CD4-positive, alpha-beta T cell treated with Interleukin-4 for 4 hours (primary cell): ENCODE data around the gene TSHZ2.
"Not testable (repeated sequence)": the region's sequence is repeated elsewhere in the genome, so short reads cannot be mapped to it uniquely, and the experiment has no call there.

Experiments used
- DNase-seq: peaks from one replicate; pipeline ENCODE4 v3.0.0-alpha.2; 2020

The TSHZ2 gene

DNA sequence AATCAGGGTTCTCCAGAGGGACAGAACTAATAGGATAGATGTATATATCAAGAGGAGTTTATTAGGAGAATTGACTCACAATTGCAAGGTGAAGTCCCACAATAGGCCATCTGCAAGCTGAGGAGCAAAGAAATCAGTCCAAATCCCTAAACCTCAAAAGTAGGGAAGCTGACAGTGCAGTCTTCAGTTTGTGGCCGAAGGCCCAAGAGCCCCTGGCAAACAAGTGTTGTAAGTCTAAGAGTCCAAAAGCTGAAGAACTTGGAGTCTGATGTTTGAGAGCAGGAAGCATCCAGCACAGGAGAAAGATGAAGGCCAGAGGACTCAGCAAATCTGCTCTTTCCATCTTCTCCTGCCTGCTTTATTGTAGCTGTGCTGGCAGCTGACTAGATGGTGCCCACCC is 117.7 kb downstream of the TSHZ2 start:
- not testable (repeated sequence) for DNase-seq

- no peak for DNase-seq
Observed at GRCh38 chr20:53091789-53092188, 119.6 kb downstream of the TSHZ2 start.

- no peak for DNase-seq
Observed at GRCh38 chr20:53092772-53093300, 120.7 kb downstream of the TSHZ2 start.

DNA sequence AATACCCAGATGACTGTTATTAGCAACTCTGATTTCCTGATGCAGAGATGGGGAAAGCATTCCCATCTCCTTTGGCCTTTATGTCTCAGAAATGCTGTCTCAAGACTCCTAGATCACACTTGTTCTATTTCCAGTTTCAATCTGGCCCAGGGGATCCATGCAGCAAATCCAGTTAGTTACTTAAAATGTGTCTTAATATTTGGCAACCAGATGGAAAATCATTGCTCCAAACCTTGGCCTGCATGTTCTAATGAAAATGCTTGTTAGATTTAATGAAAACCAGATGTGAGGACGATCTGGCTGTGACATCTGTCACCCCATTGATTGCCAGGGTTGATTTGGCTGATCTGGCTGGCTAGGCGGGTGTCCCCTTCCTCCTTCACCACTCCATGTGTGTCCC is 125.2 kb downstream of the TSHZ2 start:
- no peak for DNase-seq

DNA sequence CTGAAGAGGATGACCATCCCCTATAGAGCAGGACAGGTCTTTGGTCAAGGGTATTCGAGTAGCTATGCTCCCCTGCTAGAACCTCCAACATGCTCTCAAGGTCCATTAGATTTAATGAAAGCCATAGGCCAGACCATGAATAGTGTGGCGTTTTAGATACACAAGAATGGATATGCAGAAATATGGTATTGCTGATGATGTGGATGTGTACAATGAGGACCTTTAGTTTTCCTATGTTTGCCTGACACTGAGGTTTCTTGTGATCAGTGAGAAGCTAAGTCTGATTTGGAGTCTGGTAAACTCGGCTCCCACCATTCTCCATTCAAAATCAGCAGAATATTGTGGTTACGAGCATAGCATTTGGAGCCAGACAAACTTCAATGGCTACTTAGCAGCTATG is 125.6 kb downstream of the TSHZ2 start:
- DNase-seq, result no peak

DNA sequence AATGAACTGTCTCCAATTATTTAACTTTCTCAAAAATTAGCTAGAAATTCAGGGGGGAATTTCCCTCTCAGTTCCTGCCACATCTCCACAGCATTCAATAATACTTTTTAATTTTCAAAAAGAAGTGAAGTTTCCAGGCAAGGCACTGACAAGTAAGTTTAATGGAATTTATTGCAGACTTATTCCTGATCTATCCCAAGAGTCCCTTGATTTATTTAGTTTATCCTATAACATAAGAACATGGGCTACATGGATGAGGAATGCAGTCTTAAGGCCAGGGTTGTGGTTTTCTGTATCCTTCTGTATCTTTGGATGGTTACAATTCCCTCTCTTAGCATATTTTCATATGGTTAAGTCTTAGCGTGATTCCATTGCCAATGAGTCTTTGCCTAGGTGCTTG is 126.5 kb downstream of the TSHZ2 start:
- DNase-seq, result no peak

GRCh38 chr20:53099856-53100255 is 127.7 kb downstream of the TSHZ2 start:
- no peak for DNase-seq

- no peak for DNase-seq
Observed at GRCh38 chr20:53100476-53100911, 128.3 kb downstream of the TSHZ2 start.

DNA sequence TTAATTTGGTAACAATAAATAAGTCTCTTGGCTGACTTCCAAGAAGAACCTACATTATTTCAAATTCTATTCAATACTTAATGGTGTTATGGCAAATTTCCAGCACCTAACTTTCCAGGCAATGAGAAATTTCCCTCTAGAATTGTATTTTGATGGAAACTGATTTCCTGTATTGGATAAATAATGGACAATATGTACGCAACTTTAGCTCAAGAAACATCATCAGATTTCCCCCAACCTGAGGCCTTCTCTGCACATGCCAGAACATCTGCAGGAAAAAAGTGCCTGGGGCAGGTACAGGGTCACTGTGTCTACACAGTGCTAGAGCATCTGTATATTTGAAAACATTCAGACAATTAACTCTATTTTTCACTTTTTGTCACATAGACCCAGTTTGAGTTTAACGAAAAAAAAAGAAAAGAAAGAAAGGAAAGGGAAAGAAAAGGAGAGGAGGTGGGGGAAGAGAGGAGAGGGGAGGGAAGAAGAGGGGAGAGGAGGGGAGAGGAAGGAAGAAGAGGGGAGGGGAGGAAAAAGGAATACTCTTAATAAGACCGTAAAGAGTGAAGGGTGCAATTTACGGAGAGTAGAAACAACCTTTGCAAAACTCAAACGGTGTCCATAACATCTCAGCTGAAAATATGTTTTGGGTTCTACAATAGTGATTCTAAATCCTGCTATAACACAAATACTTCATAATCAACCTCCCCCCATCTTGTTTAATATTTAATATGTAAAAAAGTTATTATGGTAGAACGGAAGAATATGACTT is 130.0 kb downstream of the TSHZ2 start:
- no peak for DNase-seq

DNA sequence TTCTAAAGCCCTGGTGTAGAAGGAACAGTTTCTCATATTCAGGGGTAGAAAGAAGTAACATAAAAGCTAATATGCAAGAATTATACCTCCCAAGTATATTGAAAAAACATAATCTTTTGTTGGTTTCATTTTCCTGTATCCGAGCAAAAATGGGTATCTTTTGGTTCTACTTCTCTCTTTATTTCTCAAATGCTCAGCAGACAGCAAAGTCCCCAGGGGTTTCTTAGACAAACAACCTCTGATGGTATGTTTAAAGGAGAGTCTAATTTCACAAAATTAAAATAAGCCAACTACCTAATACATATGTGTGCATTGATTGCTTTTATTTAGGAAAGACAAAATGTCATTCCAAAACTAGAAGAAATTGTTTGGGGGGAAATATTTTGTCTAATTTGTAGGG is 131.0 kb downstream of the TSHZ2 start:
- DNase-seq, result no peak

DNA sequence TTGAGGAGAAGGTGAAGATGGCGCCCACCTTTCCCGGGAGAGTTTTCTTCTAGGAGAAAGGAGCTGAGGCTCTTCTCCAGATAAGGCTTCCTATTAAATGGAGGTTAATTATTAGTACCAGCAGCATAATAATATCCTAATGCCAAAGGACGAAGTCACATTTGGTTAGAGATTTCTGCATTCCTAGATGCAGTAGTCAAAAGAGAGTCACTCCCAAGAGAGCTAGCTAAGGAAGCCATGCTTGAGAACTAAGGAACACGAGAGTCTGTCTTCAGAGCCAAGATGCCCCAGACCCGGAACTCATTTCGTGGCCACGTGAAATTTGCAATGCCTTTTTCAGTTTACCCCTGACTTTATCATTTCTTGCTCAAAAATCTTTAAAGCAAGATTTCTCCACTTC is 132.7 kb downstream of the TSHZ2 start:
- DNase-seq, result no peak

GRCh38 chr20:53116733-53117132 is 144.6 kb downstream of the TSHZ2 start:
- no peak for DNase-seq

- no peak for DNase-seq
Observed at GRCh38 chr20:53122853-53123252, 150.7 kb downstream of the TSHZ2 start.

DNA sequence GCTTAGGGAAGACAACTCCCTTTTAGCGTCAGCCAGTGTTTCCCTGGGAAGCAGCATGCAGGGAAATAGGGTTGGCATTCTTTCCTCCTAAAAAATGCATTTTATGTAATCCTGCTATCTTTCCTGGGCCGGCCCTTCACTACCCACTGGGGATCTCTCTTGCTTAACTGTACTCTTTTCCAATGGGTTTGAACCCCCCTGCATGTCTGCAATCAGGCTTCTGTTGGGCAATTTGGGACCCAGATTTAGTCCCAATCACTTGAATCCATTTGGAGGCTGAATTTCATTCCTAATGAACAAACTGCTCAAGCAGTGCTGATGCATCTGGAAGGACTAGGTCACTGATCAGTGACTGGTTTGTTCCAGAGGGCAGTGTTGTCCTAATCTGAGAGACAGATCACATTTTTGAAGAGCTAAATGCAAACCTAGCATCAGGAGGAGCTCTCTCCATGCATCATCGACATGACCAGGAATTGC is 152.0 kb downstream of the TSHZ2 start:
- DNase-seq, result no peak

- no peak for DNase-seq
Observed at GRCh38 chr20:53124803-53125202, 152.6 kb downstream of the TSHZ2 start.

GRCh38 chr20:53126185-53126584 is 154.0 kb downstream of the TSHZ2 start:
- no peak for DNase-seq

- DNase-seq, result no peak
Observed at GRCh38 chr20:53127027-53127426, 154.9 kb downstream of the TSHZ2 start.

GRCh38 chr20:53128004-53128403 is 155.8 kb downstream of the TSHZ2 start:
- DNase-seq, result no peak

DNA sequence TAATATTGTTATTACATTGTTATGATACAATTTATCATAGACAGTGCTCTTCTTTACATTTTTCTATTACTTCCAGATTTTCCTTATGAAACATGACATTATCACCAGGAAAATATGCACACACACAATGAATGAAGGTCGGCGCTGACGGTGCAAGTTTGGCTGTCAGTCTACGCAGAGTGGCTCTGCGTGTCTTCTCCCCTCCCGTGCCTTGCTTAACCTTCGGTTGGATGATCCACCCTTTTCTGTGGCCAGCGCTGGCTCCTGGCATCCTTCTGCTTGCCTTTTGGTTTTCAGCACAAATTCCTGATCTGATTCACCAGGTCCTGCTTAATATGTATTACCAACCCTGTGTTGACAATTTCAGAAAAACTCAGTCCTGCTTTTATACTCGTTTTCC is 157.4 kb downstream of the TSHZ2 start:
- no peak for DNase-seq

- no peak for DNase-seq
Observed at GRCh38 chr20:53130795-53131194, 158.6 kb downstream of the TSHZ2 start.

DNA sequence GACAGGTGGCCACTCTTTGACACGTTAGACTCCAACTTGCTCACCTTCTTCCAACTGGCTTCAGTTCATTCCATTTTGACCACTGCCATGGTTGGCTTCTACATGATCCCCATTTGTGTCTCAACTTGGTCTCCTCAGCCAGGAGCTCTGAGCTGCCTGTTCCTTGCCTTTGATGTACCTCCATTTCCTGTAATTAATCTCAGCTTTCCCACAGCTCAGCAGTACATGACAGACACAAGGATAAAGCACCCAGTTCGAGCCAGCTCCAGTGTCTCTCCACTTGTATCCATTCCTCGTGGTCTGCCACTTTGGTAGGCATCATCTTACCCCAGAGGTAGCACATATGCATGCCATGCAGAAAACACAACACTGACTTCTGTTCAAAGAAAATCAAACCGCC is 161.0 kb downstream of the TSHZ2 start:
- DNase-seq, result no peak

GRCh38 chr20:53133628-53134027 is 161.5 kb downstream of the TSHZ2 start:
- DNase-seq, result no peak

DNA sequence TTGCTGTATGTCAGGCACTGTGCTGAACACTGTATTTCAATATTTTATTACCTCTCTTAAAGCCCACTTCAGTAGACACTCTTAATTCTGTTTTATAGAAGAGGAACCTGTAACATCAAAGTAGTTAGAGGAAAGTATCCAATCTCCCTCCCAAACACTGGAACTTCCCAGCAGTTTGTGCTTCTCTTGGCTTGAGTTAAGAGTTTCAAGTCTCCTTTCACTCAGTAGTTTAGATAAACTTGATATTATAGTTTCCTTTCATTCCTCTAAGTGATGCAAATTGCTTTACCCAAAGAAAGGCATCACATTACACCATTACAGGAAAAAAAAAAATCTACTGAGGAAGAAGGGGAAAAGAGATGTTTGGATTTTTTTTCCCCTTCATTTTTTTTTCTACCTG is 164.3 kb downstream of the TSHZ2 start:
- DNase-seq, result no peak

GRCh38 chr20:53138454-53139262 is 166.5 kb downstream of the TSHZ2 start:
- DNase-seq, result no peak
